K562 (cell line): ENCODE measurements around the gene TNFSF15. TPM values are rescaled to one million over a fixed set of nuclear protein-coding genes. Genes with fewer than 3 reads are reported as not detected.

Source experiments
- ATAC-seq: fragments of 200-7000 bp; cut with Tn5 transposase; 3 replicates; pipeline ENCODE4 v1.9.1; 2020; ENCODE audit warnings: moderate library complexity
- BruUV-seq: library from RNA; stranded (reverse); fragments of 400-500 nt; replicated peaks from 2 replicates; lab custom pipeline; 2021; lab: Mats Ljungman, UMichigan
- CTCF ChIA-PET: fragments of 300-600 bp; formaldehyde crosslinking; extraction: SDS; loops from one replicate; lab custom pipeline; 2021; ENCODE audit warnings: low intra/inter-chr PET ratio; lab: Yijun Ruan, JAX
- POLR2A ChIA-PET: fragments of 300-600, 350-650 bp; sonication (Branson Sonifier 250); formaldehyde crosslinking; extraction: SDS; loops from one replicate; lab custom pipeline; 2021; ENCODE audit warnings: antibody characterized with exemption, inconsistent platforms; lab: Yijun Ruan, JAX
- DNase-seq, 4 experiments: peaks; one replicate each; pipeline versions ENCODE4 v3.0.0 to v3.0.0-alpha.2; 2011 to 2018; ENCODE audit warnings: low spot score in 3 of 4, mixed read lengths in 3 of 4; ENCODE audit errors: extremely low read depth in 1 of 4
- FAIRE-seq: peaks from 2 replicates; lab custom pipeline; 2011; peaks lifted over from hg19 to GRCh38; lab: Jason Lieb, UNC
- H2AFZ ChIP-seq: 2 replicates; pipeline ENCODE4 v1.6.0; 2011; ENCODE audit warnings: low read depth, low read length, control low read depth, inconsistent platforms
- H3K27ac ChIP-seq: fragments of 200-600 bp; 3 replicates; pipeline ENCODE4 v1.8.0; 2011; ENCODE audit warnings: low read depth, mild to moderate bottlenecking, control low read depth, inconsistent platforms, low read length, moderate library complexity, mixed read lengths; ENCODE audit errors: extremely low read depth
- H3K27me3 ChIP-seq, 2 experiments: fragments of 300-600 bp in 1 of 2; 2 replicates in 1 of 2; 3 replicates in 1 of 2; pipeline versions ENCODE4 v1.6.0 to v1.8.0; 2011; ENCODE audit warnings: inconsistent platforms in 2 of 2, low read length in 2 of 2, mild to moderate bottlenecking in 1 of 2, mixed read lengths in 1 of 2, moderate library complexity in 1 of 2; ENCODE audit not compliant: control insufficient read depth in 2 of 2, insufficient read depth in 2 of 2
- H3K36me3 ChIP-seq: fragments of 300-600 bp; 3 replicates; pipeline ENCODE4 v1.8.0; 2011; ENCODE audit warnings: mild to moderate bottlenecking, low read length, inconsistent platforms; ENCODE audit not compliant: control insufficient read depth, insufficient read depth
- H3K4me1 ChIP-seq, 2 experiments: fragments of 200-600 bp in 1 of 2; replicated peaks in 1 of 2; 2 replicates in 1 of 2; 3 replicates in 1 of 2; pipeline versions ENCODE4 v1.5.1 to v1.8.0; 2011; ENCODE audit warnings: inconsistent platforms in 2 of 2, low read length in 2 of 2, mild to moderate bottlenecking in 1 of 2, mixed read lengths in 1 of 2, moderate library complexity in 1 of 2; ENCODE audit not compliant: control insufficient read depth in 2 of 2, insufficient read depth in 2 of 2
- H3K4me2 ChIP-seq: 2 replicates; pipeline ENCODE4 v1.6.1; 2011; ENCODE audit warnings: low read length, control low read depth, inconsistent platforms, mixed read lengths; ENCODE audit not compliant: insufficient read depth
- H3K4me3 ChIP-seq: fragments of 200-600 bp; sonication (generic), shearing (Covaris generic); 2 replicates; pipeline ENCODE4 v1.5.1; 2016; ENCODE audit warnings: control low read depth, inconsistent platforms
- H3K79me2 ChIP-seq: fragments of 200-600 bp; 3 replicates; pipeline ENCODE4 v1.8.0; 2011; ENCODE audit warnings: low read length, inconsistent platforms; ENCODE audit not compliant: control insufficient read depth, insufficient read depth
- H3K9ac ChIP-seq, 2 experiments: 2 replicates each; pipeline versions ENCODE4 v1.6.0 to v1.6.1; 2011; ENCODE audit warnings: low read depth in 2 of 2, low read length in 2 of 2, control low read depth in 1 of 2, inconsistent platforms in 1 of 2, mild to moderate bottlenecking in 1 of 2, mixed read lengths in 1 of 2; ENCODE audit not compliant: insufficient read depth in 1 of 2
- H3K9me1 ChIP-seq: one replicate; pipeline ENCODE4 v1.6.0; 2011; ENCODE audit warnings: inconsistent platforms, mild to moderate bottlenecking, low read length, moderate library complexity; ENCODE audit not compliant: control insufficient read depth, insufficient read depth
- H3K9me3 ChIP-seq: replicated peaks from 2 replicates; pipeline ENCODE4 v1.5.1; 2011; ENCODE audit warnings: low read depth, low read length, inconsistent platforms; ENCODE audit not compliant: control insufficient read depth, insufficient read depth
- H4K20me1 ChIP-seq: replicated peaks from 2 replicates; pipeline ENCODE4 v1.6.1; 2011; ENCODE audit warnings: low read length, inconsistent platforms, mixed read lengths; ENCODE audit not compliant: control insufficient read depth, insufficient read depth
- KLF1 ChIP-seq: fragments of 450-650 bp; IDR thresholded peaks from 2 replicates; pipeline ENCODE4 v1.6.1; 2016; ENCODE audit warnings: missing genetic modification characterization, missing compliant biosample characterization
- MTA2 ChIP-seq: fragments of 450-650 bp; IDR thresholded peaks from 2 replicates; pipeline ENCODE4 v1.6.1; 2016; ENCODE audit warnings: low read depth
- NRF1 ChIP-seq, 2 experiments: fragments of 450-650 bp; IDR thresholded peaks in 1 of 2; conservative IDR thresholded peaks in 1 of 2; 2 replicates each; pipeline ENCODE4 v1.6.1; 2014; ENCODE audit warnings: mild to moderate bottlenecking in 2 of 2
- SMARCB1 ChIP-seq: IDR thresholded peaks from 2 replicates; pipeline ENCODE4 v1.6.1; 2011; ENCODE audit warnings: improper control_type of control experiment, low read depth; ENCODE audit not compliant: insufficient read length
- ZKSCAN8 ChIP-seq: fragments of 200-800 bp; sonication (Bioruptor generic); IDR thresholded peaks from 2 replicates; pipeline ENCODE4 v1.6.1; 2016; ENCODE audit warnings: missing genetic modification characterization, missing compliant biosample characterization
- ZNF311 ChIP-seq: fragments of 250-450 bp; sonication (Bioruptor Pico); IDR thresholded peaks from 2 replicates; pipeline ENCODE4 v1.4.0; 2020; ENCODE audit warnings: mild to moderate bottlenecking, moderate library complexity
- ZNF407 ChIP-seq: fragments of 450-650 bp; IDR thresholded peaks from 2 replicates; pipeline ENCODE4 v1.6.1; 2016; ENCODE audit warnings: low read depth
- WGBS: fragments of 100-300 bp; shearing (Covaris generic); methylation state at CpG from one replicate; pipeline ENCODE4 v1.1.6; 2016; ENCODE audit warnings: low coverage, mixed read lengths; ENCODE audit not compliant: insufficient coverage; ENCODE audit errors: missing lambda C conversion rate; 5-methylcytosine and 5-hydroxymethylcytosine counted together
- in situ Hi-C: fragments of 300-500 bp; cut with MboI; formaldehyde crosslinking; loops from 4 replicates; pipeline ENCODE4 v1.15.0; 2018; ENCODE audit warnings: inconsistent platforms, mixed read lengths
- intact Hi-C: fragments of 100-400 bp; cut with micrococcal nuclease; formaldehyde crosslinking; loops from 2 replicates; pipeline ENCODE4 v1.14.2; 2022
- polyA plus RNA-seq, 8 experiments: library from polyadenylated mRNA; depleted of rRNA in 4 of 8; stranded (reverse) in 5 of 8; unstranded in 3 of 8; fragments of >200 nt; fragmentation: Nextera tagmentation in 2 of 8; fragmentation: Illumina TruSeq in 1 of 8; extraction: Ambion mirVana in 2 of 8; extraction: Trizol in 1 of 8; gene quantifications; 2 replicates each; pipeline versions ENCODE4 v1.2.1 to v1.2.3, GENCODE V29; 2011 to 2014; ENCODE audit warnings: inconsistent platforms in 1 of 8, missing spikeins in 1 of 8
- total RNA-seq, 7 experiments: library from RNA; depleted of rRNA in 6 of 7; stranded (reverse); fragments of >200 nt in 6 of 7; fragmentation: Illumina TruSeq in 2 of 7; extraction: Trizol in 2 of 7; gene quantifications; 2 replicates each; pipeline versions ENCODE4 v1.2.1 to v1.2.3, GENCODE V29; 2011 to 2021; ENCODE audit warnings: low replicate concordance in 1 of 7
- TF ChIP-seq, protein P1 (sequence below): fragments of 250-450 bp; sonication (Bioruptor Pico); IDR thresholded peaks from 2 replicates; pipeline ENCODE4 v1.4.0; 2020; ENCODE audit warnings: mild to moderate bottlenecking, moderate library complexity, borderline replicate concordance

The TNFSF15 gene
- total and polyA plus RNA-seq, 9 of the 15 experiments (the other 6 are each of a cell fraction or from before 2014, with no cell fraction given), result not detected

- in situ Hi-C loops, result no loop called here
- no peak for ATAC-seq
- intact Hi-C loops, result no loop called here
- TF ChIP-seq MTA2 (no peak), KLF1 (tag) (no peak), ZNF407 (no peak), ZKSCAN8 (CRISPR knock-in tag) (no peak), NRF1 (conservative IDR thresholded peaks at IDR 0.05 in 1 of 2, IDR thresholded peaks at IDR 0.05 in 1 of 2) (no peak), SMARCB1 (no peak), ZNF311 (CRISPR knock-in tag) (no peak)
- TF ChIP-seq, protein P1, sequence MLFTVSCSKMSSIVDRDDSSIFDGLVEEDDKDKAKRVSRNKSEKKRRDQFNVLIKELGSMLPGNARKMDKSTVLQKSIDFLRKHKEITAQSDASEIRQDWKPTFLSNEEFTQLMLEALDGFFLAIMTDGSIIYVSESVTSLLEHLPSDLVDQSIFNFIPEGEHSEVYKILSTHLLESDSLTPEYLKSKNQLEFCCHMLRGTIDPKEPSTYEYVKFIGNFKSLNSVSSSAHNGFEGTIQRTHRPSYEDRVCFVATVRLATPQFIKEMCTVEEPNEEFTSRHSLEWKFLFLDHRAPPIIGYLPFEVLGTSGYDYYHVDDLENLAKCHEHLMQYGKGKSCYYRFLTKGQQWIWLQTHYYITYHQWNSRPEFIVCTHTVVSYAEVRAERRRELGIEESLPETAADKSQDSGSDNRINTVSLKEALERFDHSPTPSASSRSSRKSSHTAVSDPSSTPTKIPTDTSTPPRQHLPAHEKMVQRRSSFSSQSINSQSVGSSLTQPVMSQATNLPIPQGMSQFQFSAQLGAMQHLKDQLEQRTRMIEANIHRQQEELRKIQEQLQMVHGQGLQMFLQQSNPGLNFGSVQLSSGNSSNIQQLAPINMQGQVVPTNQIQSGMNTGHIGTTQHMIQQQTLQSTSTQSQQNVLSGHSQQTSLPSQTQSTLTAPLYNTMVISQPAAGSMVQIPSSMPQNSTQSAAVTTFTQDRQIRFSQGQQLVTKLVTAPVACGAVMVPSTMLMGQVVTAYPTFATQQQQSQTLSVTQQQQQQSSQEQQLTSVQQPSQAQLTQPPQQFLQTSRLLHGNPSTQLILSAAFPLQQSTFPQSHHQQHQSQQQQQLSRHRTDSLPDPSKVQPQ (CRISPR knock-in tag), result no peak
Measured at GRCh38 chr9:114825126-114825795, 19.4 kb upstream of the TNFSF15 start.

More at GRCh38 chr9:114825126-114825795, 19.4 kb upstream of the TNFSF15 start:
- H3K79me2 ChIP-seq, result no peaks in the 10 kb centered on the region
- WGBS, result 0% methylated on average over 4 of the region's 4 CpGs
- POLR2A ChIA-PET, result no interaction called here
- no TSS peak for BruUV-seq
- no peak overlapping the region for H3K4me2 ChIP-seq
- H3K27me3 ChIP-seq, result no peaks in the 10 kb centered on the region
- FAIRE-seq (no peak), DNase-seq (no peak)
- no peaks in the 10 kb centered on the region for H3K9me1 ChIP-seq
- H3K27ac ChIP-seq, result no peak overlapping the region
- CTCF ChIA-PET, result no interaction called here
- no peaks in the 10 kb centered on the region for H3K4me1 ChIP-seq
- H3K36me3 ChIP-seq, result no peaks in the 10 kb centered on the region
- no peak overlapping the region for H3K4me3 ChIP-seq
- no peaks in the 10 kb centered on the region for H3K9me3 ChIP-seq
- no peak overlapping the region for H2AFZ ChIP-seq
- no peak overlapping the region for H3K9ac ChIP-seq
- no peaks in the 10 kb centered on the region for H4K20me1 ChIP-seq
